HEK293 (cell line): ENCODE measurements around the gene CBLL1.

ENCODE experiments used
- CTCF ChIA-PET: fragments of 350-600 bp; formaldehyde crosslinking; extraction: SDS; loops from one replicate; lab custom pipeline; 2021; ENCODE audit warnings: antibody characterized with exemption; lab: Yijun Ruan, JAX
- POLR2A ChIA-PET: fragments of 300-600 bp; formaldehyde crosslinking; extraction: SDS; loops from one replicate; lab custom pipeline; 2020; ENCODE audit warnings: antibody characterized with exemption, inconsistent platforms; lab: Yijun Ruan, JAX
- H3K27ac ChIP-seq: fragments of 200-500 bp; sonication (Bioruptor generic); 2 replicates; pipeline ENCODE4 v1.5.1; 2014; ENCODE audit warnings: low read depth, low read length, control low read depth, inconsistent platforms; ENCODE audit errors: extremely low read depth
- H3K36me3 ChIP-seq, 2 experiments: fragments of 200-500 bp in 1 of 2; sonication (Bioruptor generic) in 1 of 2; 1 replicate in 1 of 2; 2 replicates in 1 of 2; pipeline ENCODE4 v1.5.1; 2014 to 2017; ENCODE audit warnings: inconsistent platforms in 2 of 2, low read length in 2 of 2; ENCODE audit not compliant: control insufficient read depth in 2 of 2, insufficient read depth in 1 of 2
- H3K4me1 ChIP-seq: fragments of 200-500 bp; sonication (Bioruptor generic); 2 replicates; pipeline ENCODE4 v1.5.1; 2014; ENCODE audit warnings: mild to moderate bottlenecking, low read length, inconsistent platforms; ENCODE audit not compliant: control insufficient read depth, insufficient read depth
- H3K4me3 ChIP-seq: 2 replicates; pipeline ENCODE4 v1.5.1; 2011; ENCODE audit warnings: low read depth, mild to moderate bottlenecking, control low read depth, low read length, moderate library complexity
- H3K9me3 ChIP-seq: fragments of 200-500 bp; sonication (Bioruptor generic); 2 replicates; pipeline ENCODE4 v1.5.1; 2014; ENCODE audit warnings: low read depth, low read length, inconsistent platforms; ENCODE audit not compliant: control insufficient read depth, insufficient read depth
- KLF16 ChIP-seq: fragments of 450-650 bp; formaldehyde crosslinking; IDR thresholded peaks from 2 replicates; pipeline ENCODE4 v1.5.1; 2017; ENCODE audit warnings: missing biosample characterization, missing genetic modification characterization
- ZBTB7A ChIP-seq: fragments of 450-650 bp; formaldehyde crosslinking; IDR thresholded peaks from 2 replicates; pipeline ENCODE4 v1.5.1; 2016; ENCODE audit warnings: low read depth, missing biosample characterization, missing genetic modification characterization
- ZNF155 ChIP-seq: fragments of 450-650 bp; formaldehyde crosslinking; IDR thresholded peaks from 2 replicates; pipeline ENCODE4 v1.5.1; 2016; ENCODE audit warnings: missing biosample characterization, missing genetic modification characterization
- ZNF530 ChIP-seq: fragments of 450-650 bp; formaldehyde crosslinking; IDR thresholded peaks from 2 replicates; pipeline ENCODE4 v1.5.1; 2016; ENCODE audit warnings: low read depth, missing biosample characterization, missing genetic modification characterization
- ZNF544 ChIP-seq: fragments of 450-650 bp; formaldehyde crosslinking; IDR thresholded peaks from 2 replicates; pipeline ENCODE4 v1.5.0; 2017; ENCODE audit warnings: missing biosample characterization, missing genetic modification characterization
- ZNF560 ChIP-seq: fragments of 450-650 bp; formaldehyde crosslinking; IDR thresholded peaks from 2 replicates; pipeline ENCODE4 v1.5.1; 2017; ENCODE audit warnings: missing biosample characterization, missing genetic modification characterization, borderline replicate concordance
- ZNF654 ChIP-seq: fragments of 450-650 bp; formaldehyde crosslinking; IDR thresholded peaks from 2 replicates; pipeline ENCODE4 v1.5.1; 2016; ENCODE audit warnings: low read depth, missing biosample characterization, missing genetic modification characterization
- ZSCAN30 ChIP-seq: fragments of 450-650 bp; IDR thresholded peaks from 2 replicates; pipeline ENCODE4 v1.5.1; 2018; ENCODE audit warnings: missing biosample characterization, mild to moderate bottlenecking, missing genetic modification characterization, moderate library complexity
- TF ChIP-seq, protein P1 (sequence below): fragments of 450-650 bp; formaldehyde crosslinking; IDR thresholded peaks from 2 replicates; pipeline ENCODE4 v1.5.1; 2016; ENCODE audit warnings: missing biosample characterization, missing genetic modification characterization, borderline replicate concordance
- TF ChIP-seq, protein P2 (sequence below): fragments of 450-650 bp; formaldehyde crosslinking; IDR thresholded peaks from 2 replicates; pipeline ENCODE4 v1.5.1; 2016; ENCODE audit warnings: missing biosample characterization, missing genetic modification characterization
- TF ChIP-seq, protein P3 (sequence below): IDR thresholded peaks from 2 replicates; pipeline ENCODE4 v1.6.1; 2011; ENCODE audit warnings: mild to moderate bottlenecking, low read depth, low read length, borderline replicate concordance
- TF ChIP-seq, protein P4 (sequence below): sonication (generic); formaldehyde crosslinking; IDR thresholded peaks from 2 replicates; pipeline ENCODE4 v1.8.1; 2022; ENCODE audit warnings: mild to moderate bottlenecking, moderate library complexity, missing genetic modification reagents
- TF ChIP-seq, protein P5 (sequence below): fragments of 450-650 bp; formaldehyde crosslinking; IDR thresholded peaks from 2 replicates; pipeline ENCODE4 v1.5.1; 2017; ENCODE audit warnings: missing biosample characterization, missing genetic modification characterization
- TF ChIP-seq, protein P6 (sequence below): fragments of 450-650 bp; formaldehyde crosslinking; IDR thresholded peaks from 2 replicates; pipeline ENCODE4 v1.5.1; 2016; ENCODE audit warnings: missing biosample characterization, missing genetic modification characterization

The CBLL1 gene

DNA sequence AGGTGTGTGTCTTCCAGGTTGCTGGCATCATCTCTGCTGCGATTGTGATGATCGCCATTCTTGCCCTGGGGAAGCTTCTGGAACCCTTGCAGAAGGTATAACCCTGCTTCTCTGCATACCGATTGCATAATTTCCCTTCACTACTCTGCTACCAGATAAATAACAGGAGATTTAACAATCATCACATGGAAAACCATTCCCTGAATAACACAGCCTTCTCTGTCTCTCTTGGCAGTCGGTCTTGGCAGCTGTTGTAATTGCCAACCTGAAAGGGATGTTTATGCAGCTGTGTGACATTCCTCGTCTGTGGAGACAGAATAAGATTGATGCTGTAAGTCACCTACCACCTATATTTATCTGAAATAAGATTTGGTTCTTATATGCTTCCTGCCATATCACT is 49.6 kb upstream of the CBLL1 start (continued):
- TF ChIP-seq, protein P1, sequence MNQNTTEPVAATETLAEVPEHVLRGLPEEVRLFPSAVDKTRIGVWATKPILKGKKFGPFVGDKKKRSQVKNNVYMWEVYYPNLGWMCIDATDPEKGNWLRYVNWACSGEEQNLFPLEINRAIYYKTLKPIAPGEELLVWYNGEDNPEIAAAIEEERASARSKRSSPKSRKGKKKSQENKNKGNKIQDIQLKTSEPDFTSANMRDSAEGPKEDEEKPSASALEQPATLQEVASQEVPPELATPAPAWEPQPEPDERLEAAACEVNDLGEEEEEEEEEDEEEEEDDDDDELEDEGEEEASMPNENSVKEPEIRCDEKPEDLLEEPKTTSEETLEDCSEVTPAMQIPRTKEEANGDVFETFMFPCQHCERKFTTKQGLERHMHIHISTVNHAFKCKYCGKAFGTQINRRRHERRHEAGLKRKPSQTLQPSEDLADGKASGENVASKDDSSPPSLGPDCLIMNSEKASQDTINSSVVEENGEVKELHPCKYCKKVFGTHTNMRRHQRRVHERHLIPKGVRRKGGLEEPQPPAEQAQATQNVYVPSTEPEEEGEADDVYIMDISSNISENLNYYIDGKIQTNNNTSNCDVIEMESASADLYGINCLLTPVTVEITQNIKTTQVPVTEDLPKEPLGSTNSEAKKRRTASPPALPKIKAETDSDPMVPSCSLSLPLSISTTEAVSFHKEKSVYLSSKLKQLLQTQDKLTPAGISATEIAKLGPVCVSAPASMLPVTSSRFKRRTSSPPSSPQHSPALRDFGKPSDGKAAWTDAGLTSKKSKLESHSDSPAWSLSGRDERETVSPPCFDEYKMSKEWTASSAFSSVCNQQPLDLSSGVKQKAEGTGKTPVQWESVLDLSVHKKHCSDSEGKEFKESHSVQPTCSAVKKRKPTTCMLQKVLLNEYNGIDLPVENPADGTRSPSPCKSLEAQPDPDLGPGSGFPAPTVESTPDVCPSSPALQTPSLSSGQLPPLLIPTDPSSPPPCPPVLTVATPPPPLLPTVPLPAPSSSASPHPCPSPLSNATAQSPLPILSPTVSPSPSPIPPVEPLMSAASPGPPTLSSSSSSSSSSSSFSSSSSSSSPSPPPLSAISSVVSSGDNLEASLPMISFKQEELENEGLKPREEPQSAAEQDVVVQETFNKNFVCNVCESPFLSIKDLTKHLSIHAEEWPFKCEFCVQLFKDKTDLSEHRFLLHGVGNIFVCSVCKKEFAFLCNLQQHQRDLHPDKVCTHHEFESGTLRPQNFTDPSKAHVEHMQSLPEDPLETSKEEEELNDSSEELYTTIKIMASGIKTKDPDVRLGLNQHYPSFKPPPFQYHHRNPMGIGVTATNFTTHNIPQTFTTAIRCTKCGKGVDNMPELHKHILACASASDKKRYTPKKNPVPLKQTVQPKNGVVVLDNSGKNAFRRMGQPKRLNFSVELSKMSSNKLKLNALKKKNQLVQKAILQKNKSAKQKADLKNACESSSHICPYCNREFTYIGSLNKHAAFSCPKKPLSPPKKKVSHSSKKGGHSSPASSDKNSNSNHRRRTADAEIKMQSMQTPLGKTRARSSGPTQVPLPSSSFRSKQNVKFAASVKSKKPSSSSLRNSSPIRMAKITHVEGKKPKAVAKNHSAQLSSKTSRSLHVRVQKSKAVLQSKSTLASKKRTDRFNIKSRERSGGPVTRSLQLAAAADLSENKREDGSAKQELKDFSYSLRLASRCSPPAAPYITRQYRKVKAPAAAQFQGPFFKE (tag by site-specific recombination): no peak
- no peak for TF ChIP-seq ZNF155
- TF ChIP-seq ZNF530: no peak
- TF ChIP-seq ZSCAN30 (tag by site-specific recombination): no peak
- TF ChIP-seq, protein P2, sequence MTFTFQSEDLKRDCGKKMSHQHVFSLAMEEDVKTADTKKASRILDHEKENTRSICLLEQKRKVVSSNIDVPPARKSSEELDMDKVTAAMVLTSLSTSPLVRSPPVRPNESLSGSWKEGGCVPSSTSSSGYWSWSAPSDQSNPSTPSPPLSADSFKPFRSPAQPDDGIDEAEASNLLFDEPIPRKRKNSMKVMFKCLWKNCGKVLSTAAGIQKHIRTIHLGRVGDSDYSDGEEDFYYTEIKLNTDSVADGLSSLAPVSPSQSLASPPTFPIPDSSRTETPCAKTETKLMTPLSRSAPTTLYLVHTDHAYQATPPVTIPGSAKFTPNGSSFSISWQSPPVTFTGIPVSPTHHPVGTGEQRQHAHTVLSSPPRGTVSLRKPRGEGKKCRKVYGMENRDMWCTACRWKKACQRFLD (tag by site-specific recombination): no peak

DNA sequence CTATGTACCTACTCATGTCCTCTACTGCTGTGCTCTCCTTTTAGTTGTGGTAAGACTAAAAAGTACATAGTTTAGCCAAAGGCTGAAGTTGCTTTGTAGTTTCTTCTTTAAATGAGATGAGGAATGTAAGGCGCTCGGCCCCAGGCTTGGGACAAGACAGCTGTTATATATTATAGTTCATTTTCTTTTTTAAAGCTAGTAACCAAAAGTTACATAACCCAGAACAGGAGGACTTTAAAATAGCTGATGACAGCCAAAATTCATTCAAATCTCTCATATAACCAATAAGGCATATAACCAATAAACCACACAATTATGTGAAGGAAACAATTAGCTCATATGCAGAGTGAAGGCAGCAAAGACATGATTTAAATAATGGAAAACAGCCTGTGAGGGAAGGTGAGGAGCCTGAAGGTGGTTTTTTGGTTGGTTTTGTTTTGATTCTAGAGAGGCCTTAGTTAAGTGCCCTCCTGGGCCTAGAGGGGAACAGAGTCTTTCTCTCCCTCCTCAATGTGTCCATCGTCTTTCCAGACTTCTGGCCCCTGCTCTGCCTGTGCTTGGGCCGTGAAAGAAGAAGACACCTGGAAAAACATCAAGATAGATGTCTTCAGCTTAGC is 47.5 kb upstream of the CBLL1 start:
- no peaks in the 10 kb centered on the region for H3K4me1 ChIP-seq
- no peak for TF ChIP-seq ZNF654 (tag by site-specific recombination)
- no peak for TF ChIP-seq ZNF544 (tag by site-specific recombination)
- TF ChIP-seq, all 188 proteins: peak for 0
- Histone ChIP-seq H3K9me3 (no peaks in the 10 kb centered on the region), H3K27ac (no peak overlapping the region), H3K4me3 (no peak overlapping the region), H3K36me3 (no peaks in the 10 kb centered on the region)
- POLR2A ChIA-PET: no interaction called here
- CTCF ChIA-PET: interaction anchor here (0.7 to 1.2 kb wide), 2 partner anchors 15 to 840 kb away, joined by 3 to 4 read pairs; no protein-coding TSS in a partner anchor

DNA sequence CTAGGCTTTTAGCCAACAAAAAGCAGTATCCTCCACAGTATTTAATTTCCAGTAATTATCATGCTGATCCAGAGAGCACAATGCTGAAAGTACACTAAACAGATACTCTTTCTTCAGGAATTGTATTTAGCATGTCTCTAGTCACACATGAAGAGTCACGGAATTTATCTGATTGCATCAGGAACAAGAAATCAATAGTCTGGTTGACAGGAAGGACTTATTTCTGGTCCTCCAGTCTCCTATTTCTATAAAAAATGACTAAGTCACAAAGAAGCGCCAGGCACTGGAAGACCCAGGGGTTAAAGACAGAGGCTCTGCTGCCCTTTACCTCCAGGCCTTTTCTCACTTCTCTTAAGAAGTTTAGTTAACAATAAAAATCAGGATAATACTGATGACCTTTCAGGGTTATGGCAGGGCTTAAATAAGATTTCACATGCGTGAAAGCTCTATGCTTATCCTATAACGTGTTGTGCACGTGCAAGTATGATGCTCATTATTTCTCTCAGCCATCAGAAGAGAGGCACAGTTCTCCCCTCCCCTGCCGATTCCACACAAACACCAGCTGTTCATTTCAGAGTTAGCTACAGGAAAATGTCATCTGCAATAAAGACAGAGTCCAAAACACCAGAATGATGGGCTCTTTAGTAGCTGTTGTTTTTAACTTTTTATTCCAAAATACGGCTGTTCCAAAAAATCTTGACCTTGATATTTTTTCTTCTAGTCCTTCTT is 46.5 kb upstream of the CBLL1 start:
- POLR2A ChIA-PET: no interaction called here
- Histone ChIP-seq H3K4me3 (no peak overlapping the region), H3K36me3 (no peaks in the 10 kb centered on the region), H3K4me1 (no peaks in the 10 kb centered on the region), H3K27ac (no peak overlapping the region), H3K9me3 (no peaks in the 10 kb centered on the region)
- CTCF ChIA-PET: interaction anchor here (1.2 kb wide), 1 partner anchor 14 kb away, joined by 3 read pairs; no protein-coding TSS in a partner anchor
- TF ChIP-seq, protein P3, sequence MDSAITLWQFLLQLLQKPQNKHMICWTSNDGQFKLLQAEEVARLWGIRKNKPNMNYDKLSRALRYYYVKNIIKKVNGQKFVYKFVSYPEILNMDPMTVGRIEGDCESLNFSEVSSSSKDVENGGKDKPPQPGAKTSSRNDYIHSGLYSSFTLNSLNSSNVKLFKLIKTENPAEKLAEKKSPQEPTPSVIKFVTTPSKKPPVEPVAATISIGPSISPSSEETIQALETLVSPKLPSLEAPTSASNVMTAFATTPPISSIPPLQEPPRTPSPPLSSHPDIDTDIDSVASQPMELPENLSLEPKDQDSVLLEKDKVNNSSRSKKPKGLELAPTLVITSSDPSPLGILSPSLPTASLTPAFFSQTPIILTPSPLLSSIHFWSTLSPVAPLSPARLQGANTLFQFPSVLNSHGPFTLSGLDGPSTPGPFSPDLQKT: no peak
- TF ChIP-seq KLF16 (tag by site-specific recombination) (no peak), ZBTB7A (tag by site-specific recombination) (no peak), ZNF560 (tag by site-specific recombination) (no peak)
- TF ChIP-seq, protein P4, sequence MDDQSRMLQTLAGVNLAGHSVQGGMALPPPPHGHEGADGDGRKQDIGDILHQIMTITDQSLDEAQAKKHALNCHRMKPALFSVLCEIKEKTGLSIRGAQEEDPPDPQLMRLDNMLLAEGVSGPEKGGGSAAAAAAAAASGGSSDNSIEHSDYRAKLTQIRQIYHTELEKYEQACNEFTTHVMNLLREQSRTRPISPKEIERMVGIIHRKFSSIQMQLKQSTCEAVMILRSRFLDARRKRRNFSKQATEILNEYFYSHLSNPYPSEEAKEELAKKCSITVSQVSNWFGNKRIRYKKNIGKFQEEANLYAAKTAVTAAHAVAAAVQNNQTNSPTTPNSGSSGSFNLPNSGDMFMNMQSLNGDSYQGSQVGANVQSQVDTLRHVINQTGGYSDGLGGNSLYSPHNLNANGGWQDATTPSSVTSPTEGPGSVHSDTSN (CRISPR knock-in tag): no peak
- TF ChIP-seq, protein P5, sequence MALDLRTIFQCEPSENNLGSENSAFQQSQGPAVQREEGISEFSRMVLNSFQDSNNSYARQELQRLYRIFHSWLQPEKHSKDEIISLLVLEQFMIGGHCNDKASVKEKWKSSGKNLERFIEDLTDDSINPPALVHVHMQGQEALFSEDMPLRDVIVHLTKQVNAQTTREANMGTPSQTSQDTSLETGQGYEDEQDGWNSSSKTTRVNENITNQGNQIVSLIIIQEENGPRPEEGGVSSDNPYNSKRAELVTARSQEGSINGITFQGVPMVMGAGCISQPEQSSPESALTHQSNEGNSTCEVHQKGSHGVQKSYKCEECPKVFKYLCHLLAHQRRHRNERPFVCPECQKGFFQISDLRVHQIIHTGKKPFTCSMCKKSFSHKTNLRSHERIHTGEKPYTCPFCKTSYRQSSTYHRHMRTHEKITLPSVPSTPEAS (tag by site-specific recombination): no peak
- TF ChIP-seq, protein P6, sequence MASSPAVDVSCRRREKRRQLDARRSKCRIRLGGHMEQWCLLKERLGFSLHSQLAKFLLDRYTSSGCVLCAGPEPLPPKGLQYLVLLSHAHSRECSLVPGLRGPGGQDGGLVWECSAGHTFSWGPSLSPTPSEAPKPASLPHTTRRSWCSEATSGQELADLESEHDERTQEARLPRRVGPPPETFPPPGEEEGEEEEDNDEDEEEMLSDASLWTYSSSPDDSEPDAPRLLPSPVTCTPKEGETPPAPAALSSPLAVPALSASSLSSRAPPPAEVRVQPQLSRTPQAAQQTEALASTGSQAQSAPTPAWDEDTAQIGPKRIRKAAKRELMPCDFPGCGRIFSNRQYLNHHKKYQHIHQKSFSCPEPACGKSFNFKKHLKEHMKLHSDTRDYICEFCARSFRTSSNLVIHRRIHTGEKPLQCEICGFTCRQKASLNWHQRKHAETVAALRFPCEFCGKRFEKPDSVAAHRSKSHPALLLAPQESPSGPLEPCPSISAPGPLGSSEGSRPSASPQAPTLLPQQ (tag by site-specific recombination): no peak
